Measurements from ENCODE around the gene FAM200C. TPM values are rescaled to one million over a fixed set of nuclear protein-coding genes. Genes with fewer than 3 reads are reported as not detected.

The FAM200C gene
- total and polyA plus RNA-seq, 2 of the 8 experiments (the other 6 are each of a cell fraction or from before 2014, with no cell fraction given), result 2.6 to 7.3 TPM

DNA sequence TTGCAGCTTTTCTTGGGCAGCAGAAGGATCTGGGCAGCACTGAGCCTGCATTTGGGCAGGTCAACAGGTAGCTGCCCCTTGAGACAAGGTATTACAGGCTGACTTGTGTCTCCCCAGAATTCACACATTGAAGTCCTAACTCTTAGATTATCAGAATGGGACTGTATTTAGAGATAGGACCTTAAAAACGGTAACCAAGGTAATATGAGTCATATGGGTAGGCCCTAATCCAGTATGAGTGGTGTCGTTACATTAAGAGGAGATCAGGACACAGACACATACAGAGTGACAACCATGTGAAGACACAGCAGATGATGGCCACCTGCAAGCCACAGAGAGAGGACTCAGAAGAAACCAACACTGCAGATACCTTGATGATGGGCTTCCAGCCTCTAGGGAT lies 32.6 kb downstream of the FAM200C start:
- 0 out of 2 replicates have a peak, but pooled peaks cover 4% of the 10 kb centered on the region for H3K23me2 ChIP-seq (ENCODE audit: low read depth, low read length)
- H2BK15ac ChIP-seq (ENCODE audit: low read length), result no peak overlapping the region
- WGBS, 2 experiments (ENCODE audit: extremely low coverage in 1 of 2, insufficient coverage in 1 of 2, insufficient read length in 1 of 2, insufficient replicate concordance in 2 of 2, low coverage in 1 of 2, low lambda C conversion rate in 2 of 2, missing lambda C conversion rate in 1 of 2), result 86% methylated on average over 2 of the region's 2 CpGs; no CpG with 5 or more reads in 1 of the 2 experiments
- no peaks in the 10 kb centered on the region for H3K9me3 ChIP-seq (ENCODE audit: insufficient read depth in 2 of 2, low read depth in 1 of 2, low read length in 1 of 2)
- H4K20me1 ChIP-seq (replicated peaks in 1 of 2; ENCODE audit: control insufficient read depth in 1 of 2, insufficient read depth in 2 of 2, low read length in 2 of 2), result no peaks in the 10 kb centered on the region
- no peak overlapping the region for H4K91ac ChIP-seq (replicated peaks; ENCODE audit: insufficient read length, low read length)
- no peaks in the 10 kb centered on the region for H3K79me2 ChIP-seq (ENCODE audit: control insufficient read depth in 1 of 2, insufficient read depth in 2 of 2, low read length in 2 of 2)
- H2AK5ac ChIP-seq (ENCODE audit: low read depth, low read length), result no peak overlapping the region
- no peaks in the 10 kb centered on the region for H3K36me3 ChIP-seq (ENCODE audit: control insufficient read depth in 2 of 4, insufficient read depth in 4 of 4, low read length in 3 of 4)
- ChIA-PET POLR2A (ENCODE audit: partially characterized antibody) (no interaction called here), CTCF (ENCODE audit: partially characterized antibody) (interaction anchor here (1.3 to 3.4 kb wide), 8 partner anchors 11 to 345 kb away, joined by 3 to 11 read pairs (median 5); no protein-coding TSS in a partner anchor)
- H3K79me1 ChIP-seq (ENCODE audit: low read depth, low read length), result no peaks in the 10 kb centered on the region
- H3K4me2 ChIP-seq (ENCODE audit: insufficient read depth in 1 of 2, low read depth in 2 of 2, low read length in 2 of 2), result no peak overlapping the region
- no peak overlapping the region for H3K14ac ChIP-seq (ENCODE audit: insufficient read length)
- peaks cover 3 to 5% (median 4%) of the 10 kb centered on the region in 4 experiments; a peak in 4 of 7 replicates for H3K4me1 ChIP-seq (replicated peaks in 1 of 4; ENCODE audit: control insufficient read depth in 3 of 4, insufficient read depth in 4 of 4, low read length in 3 of 4)
- H4K8ac ChIP-seq (ENCODE audit: extremely low read depth, insufficient read depth, low read length), result no peak overlapping the region
- H3K18ac ChIP-seq (ENCODE audit: extremely low read depth, low read length), result no peak overlapping the region
- H3K27me3 ChIP-seq (replicated peaks in 1 of 4; ENCODE audit: control insufficient read depth in 3 of 4, extremely low read depth in 1 of 4, insufficient read depth in 3 of 4, low read length in 3 of 4), result peaks cover 1 to 15% (median 10%) of the 10 kb centered on the region in 4 experiments
- H4K5ac ChIP-seq (ENCODE audit: insufficient read length, low read depth, low read length), result no peak overlapping the region
- H3K4ac ChIP-seq (replicated peaks; ENCODE audit: insufficient read length, low read depth, low read length), result no peak overlapping the region
- no peak overlapping the region for H3K23ac ChIP-seq (ENCODE audit: insufficient read length)
- H2BK120ac ChIP-seq (replicated peaks; ENCODE audit: low read depth, low read length), result no peak overlapping the region
- H3K27ac ChIP-seq (ENCODE audit: low read depth, low read length), result no peak overlapping the region
- no peak overlapping the region for H3K4me3 ChIP-seq (ENCODE audit: extremely low read depth in 1 of 4, insufficient read depth in 2 of 4, low read depth in 3 of 4, low read length in 4 of 4)
- H3K9ac ChIP-seq (replicated peaks in 1 of 4; ENCODE audit: extremely low read depth in 1 of 4, low read depth in 3 of 4, low read length in 3 of 4), result no peak overlapping the region
- DNase-seq (ENCODE audit: low read depth in 1 of 2, low spot score in 2 of 2) (no peak), FAIRE-seq (no peak)
- H2BK12ac ChIP-seq (ENCODE audit: low read depth, low read length), result no peak overlapping the region
- H3K56ac ChIP-seq (replicated peaks; ENCODE audit: insufficient read length, low read depth, low read length), result no peak overlapping the region
- no peak overlapping the region for H2AFZ ChIP-seq (ENCODE audit: low read length)
- no peak overlapping the region for H2BK20ac ChIP-seq (ENCODE audit: low read length)
- H2BK5ac ChIP-seq (ENCODE audit: low read depth, low read length), result no peak overlapping the region
- TF ChIP-seq, protein P1, sequence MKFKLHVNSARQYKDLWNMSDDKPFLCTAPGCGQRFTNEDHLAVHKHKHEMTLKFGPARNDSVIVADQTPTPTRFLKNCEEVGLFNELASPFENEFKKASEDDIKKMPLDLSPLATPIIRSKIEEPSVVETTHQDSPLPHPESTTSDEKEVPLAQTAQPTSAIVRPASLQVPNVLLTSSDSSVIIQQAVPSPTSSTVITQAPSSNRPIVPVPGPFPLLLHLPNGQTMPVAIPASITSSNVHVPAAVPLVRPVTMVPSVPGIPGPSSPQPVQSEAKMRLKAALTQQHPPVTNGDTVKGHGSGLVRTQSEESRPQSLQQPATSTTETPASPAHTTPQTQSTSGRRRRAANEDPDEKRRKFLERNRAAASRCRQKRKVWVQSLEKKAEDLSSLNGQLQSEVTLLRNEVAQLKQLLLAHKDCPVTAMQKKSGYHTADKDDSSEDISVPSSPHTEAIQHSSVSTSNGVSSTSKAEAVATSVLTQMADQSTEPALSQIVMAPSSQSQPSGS (IDR thresholded peaks at IDR 0.05; ENCODE audit: low read length), result no peak
- TF ChIP-seq, protein P2, sequence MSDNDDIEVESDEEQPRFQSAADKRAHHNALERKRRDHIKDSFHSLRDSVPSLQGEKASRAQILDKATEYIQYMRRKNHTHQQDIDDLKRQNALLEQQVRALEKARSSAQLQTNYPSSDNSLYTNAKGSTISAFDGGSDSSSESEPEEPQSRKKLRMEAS (IDR thresholded peaks at IDR 0.05), result no peak
- no peak for TF ChIP-seq GTF2F1 (IDR thresholded peaks at IDR 0.05; ENCODE audit: borderline replicate concordance, low read depth, low read length)
- TF ChIP-seq ZNF274 (IDR thresholded peaks at IDR 0.05; ENCODE audit: borderline replicate concordance, extremely low read depth, low read length), result no peak
- no peak for TF ChIP-seq NANOG (IDR thresholded peaks at IDR 0.05; ENCODE audit: insufficient read depth, low read depth, low read length, poor library complexity, severe bottlenecking)
- no peak for TF ChIP-seq SRF (IDR thresholded peaks at IDR 0.05; ENCODE audit: low read depth, low read length)
- TF ChIP-seq CEBPB (IDR thresholded peaks at IDR 0.05; ENCODE audit: low read depth, low read length), result no peak
- no peak for TF ChIP-seq SIX5 (IDR thresholded peaks at IDR 0.05; ENCODE audit: low read depth, low read length)
- TF ChIP-seq, protein P3, sequence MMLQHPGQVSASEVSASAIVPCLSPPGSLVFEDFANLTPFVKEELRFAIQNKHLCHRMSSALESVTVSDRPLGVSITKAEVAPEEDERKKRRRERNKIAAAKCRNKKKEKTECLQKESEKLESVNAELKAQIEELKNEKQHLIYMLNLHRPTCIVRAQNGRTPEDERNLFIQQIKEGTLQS (IDR thresholded peaks at IDR 0.05; ENCODE audit: insufficient read depth, low read depth, low read length), result no peak
- TF ChIP-seq EP300 (IDR thresholded peaks at IDR 0.05; ENCODE audit: borderline replicate concordance in 1 of 2, low read depth in 2 of 2, low read length in 2 of 2), result no peak
- no peak for TF ChIP-seq TAF7 (optimal IDR thresholded peaks at IDR 0.05; ENCODE audit: borderline replicate concordance, low read depth, low read length)

Measured in H1 (cell line).